ENCODE results near the gene DEGS1. TPM values are rescaled to one million over a fixed set of nuclear protein-coding genes. Genes with fewer than 3 reads are reported as not detected.

The DEGS1 gene
- total and polyA plus RNA-seq, 8 donors = 9.0 to 22.7 (median 11.0) TPM

DNA sequence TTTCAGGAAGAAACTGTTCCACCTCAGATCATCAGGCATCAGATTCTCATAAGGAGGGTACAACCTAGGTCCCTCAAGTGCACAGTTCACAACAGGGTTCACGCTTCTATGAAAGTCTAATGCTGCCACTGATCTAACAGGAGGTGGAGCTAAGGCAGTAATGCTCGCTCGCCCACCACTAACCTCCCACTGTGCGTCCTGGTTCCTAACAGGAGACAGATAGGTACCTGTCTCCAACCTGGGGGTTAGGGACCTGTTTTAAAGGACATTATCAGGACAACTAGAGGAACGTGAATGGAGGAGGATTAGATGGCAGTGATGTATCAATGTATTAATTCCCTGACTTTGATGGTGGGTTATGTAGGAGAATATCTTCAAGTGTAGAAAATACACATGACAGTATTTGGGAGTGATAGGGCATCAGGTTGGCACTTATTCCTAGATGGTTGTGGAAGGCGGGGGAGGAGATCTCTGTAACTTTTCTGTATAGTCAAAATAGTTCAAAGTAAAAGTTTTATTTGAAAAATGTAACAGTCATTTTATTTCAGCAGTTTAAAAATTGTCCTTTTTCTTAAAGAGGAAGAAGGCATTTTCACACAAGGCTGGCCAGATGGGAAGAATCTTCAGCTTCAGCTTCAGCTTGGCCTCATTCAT lies 43.9 kb downstream of the DEGS1 start:
- no peaks in the 10 kb centered on the region for H3K27me3 ChIP-seq
- intact Hi-C loops (cut with DNase I) = no loop called here
- H3K4me1 ChIP-seq = peaks cover 0 to 3% (median 0%) of the 10 kb centered on the region in 3 donors
- TF ChIP-seq, protein P1, sequence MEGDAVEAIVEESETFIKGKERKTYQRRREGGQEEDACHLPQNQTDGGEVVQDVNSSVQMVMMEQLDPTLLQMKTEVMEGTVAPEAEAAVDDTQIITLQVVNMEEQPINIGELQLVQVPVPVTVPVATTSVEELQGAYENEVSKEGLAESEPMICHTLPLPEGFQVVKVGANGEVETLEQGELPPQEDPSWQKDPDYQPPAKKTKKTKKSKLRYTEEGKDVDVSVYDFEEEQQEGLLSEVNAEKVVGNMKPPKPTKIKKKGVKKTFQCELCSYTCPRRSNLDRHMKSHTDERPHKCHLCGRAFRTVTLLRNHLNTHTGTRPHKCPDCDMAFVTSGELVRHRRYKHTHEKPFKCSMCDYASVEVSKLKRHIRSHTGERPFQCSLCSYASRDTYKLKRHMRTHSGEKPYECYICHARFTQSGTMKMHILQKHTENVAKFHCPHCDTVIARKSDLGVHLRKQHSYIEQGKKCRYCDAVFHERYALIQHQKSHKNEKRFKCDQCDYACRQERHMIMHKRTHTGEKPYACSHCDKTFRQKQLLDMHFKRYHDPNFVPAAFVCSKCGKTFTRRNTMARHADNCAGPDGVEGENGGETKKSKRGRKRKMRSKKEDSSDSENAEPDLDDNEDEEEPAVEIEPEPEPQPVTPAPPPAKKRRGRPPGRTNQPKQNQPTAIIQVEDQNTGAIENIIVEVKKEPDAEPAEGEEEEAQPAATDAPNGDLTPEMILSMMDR (IDR thresholded peaks at IDR 0.05) = no peak
- DNase-seq (no peak), FAIRE-seq (no peak), ATAC-seq (no peak)
- no peaks in the 10 kb centered on the region for H3K9me3 ChIP-seq
- no peak overlapping the region for H3K4me3 ChIP-seq
- peaks cover 0 to 33% (median 0%) of the 10 kb centered on the region in 3 donors for H3K36me3 ChIP-seq
- WGBS, 2 donors = 89 to 94% methylated on average over 6 of the region's 6 CpGs
- no peak overlapping the region for H3K27ac ChIP-seq

DNA sequence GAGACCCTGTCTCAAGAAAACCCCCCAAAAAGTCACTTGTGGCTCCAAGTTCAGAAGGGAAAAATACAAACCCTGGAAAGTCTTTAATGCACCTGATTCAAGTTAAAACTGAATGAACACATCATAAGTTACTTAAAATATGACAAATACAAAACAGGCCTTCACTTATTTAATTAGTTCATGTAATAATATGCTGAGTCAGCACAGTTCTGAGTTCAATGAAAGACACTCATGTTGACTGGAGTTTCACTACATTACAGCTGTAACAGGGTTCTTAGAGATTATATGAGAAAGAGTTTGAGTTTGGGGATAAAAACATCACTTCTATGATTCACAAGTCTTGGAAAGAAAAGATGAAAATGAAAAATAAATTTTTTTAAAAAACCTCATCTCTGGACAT lies 51.0 kb downstream of the DEGS1 start:
- H3K9me3 ChIP-seq = no peaks in the 10 kb centered on the region
- TF ChIP-seq, protein P1 (IDR thresholded peaks at IDR 0.05) = no peak
- no peak overlapping the region for H3K4me3 ChIP-seq
- DNase-seq (no peak), FAIRE-seq (no peak), ATAC-seq (no peak)
- H3K4me1 ChIP-seq = no peaks in the 10 kb centered on the region
- intact Hi-C loops (cut with DNase I) = no loop called here
- no peak overlapping the region for H3K27ac ChIP-seq
- H3K36me3 ChIP-seq = peaks cover 0 to 37% (median 0%) of the 10 kb centered on the region in 3 donors
- no peaks in the 10 kb centered on the region for H3K27me3 ChIP-seq

DNA sequence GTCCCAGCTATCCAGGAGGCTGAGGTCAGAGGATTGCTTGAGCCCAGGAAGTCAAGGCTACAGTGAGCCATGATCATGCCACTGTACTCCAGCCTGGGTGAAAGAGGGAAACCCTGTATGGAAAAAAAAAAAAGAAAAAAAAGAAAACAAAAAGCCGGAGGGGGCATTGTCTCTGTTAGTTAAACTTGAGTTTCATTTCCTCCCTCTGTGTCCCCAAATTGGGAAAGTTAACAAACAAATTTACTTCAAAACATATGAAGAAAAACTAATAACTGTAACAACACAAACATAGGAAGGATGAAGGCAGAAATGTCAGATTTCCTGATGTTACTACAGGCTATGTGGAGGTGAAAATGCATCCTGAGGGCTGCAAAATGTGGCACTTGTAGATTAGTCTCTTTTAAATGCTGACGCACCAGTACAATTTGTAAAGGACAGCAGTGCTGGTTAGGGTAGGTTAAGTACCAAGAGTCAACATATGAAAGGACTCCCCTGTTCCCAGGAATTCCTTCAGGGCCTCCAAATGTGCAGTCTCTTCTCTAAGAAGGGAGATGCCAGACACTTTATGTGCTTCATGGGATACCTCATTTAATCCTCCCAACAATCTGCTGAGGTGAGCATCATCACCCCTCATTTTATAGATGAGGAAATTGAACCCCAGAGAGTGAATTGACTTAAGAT lies 52.9 kb downstream of the DEGS1 start:
- TF ChIP-seq, protein P1 (IDR thresholded peaks at IDR 0.05) = no peak
- intact Hi-C loops (cut with DNase I) = no loop called here
- ATAC-seq (no peak), DNase-seq (no peak), FAIRE-seq (no peak)
- Histone ChIP-seq H3K4me3 (no peak overlapping the region), H3K9me3 (no peaks in the 10 kb centered on the region), H3K27me3 (no peaks in the 10 kb centered on the region), H3K36me3 (peaks cover 0 to 24% (median 0%) of the 10 kb centered on the region in 3 donors), H3K4me1 (no peaks in the 10 kb centered on the region), H3K27ac (no peak overlapping the region)
- WGBS, 2 donors = 87 to 94% methylated on average over 2 of the region's 2 CpGs

DNA sequence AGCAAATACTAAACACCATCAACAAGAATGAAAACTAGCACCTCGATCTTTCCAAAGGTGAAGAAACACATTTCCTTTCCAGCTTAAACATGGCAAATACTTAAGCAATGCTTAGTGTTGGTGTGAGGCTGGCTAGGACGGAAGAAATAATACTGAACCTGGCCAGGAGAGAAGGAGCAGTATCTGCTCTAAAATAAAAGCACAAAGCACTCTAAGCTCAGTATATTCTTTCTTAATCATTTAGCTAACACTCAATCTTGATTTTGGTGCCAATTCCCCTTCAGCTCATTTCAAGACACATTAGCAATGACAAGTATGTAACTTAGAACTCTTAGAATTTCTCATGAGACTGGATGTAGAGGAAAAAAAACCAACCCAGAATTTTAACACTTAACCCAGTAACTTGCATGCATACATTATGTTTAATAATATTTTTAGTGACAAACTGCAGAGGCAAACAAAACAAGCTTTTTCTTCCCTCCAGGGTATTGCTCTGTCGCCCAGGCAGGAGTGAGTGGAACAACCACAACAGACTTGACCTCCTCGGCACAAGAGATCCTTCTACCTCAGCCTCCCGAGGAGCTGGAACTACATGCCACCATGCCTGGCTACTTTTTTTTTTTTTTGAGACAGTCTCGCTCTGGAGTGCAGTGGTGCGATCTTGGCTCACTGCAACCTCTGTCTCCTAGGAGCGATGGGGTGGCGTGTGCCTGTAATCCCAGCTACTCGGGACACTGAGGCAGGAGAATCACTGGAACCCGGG lies 54.3 kb downstream of the DEGS1 start:
- Histone ChIP-seq H3K4me3 (no peak overlapping the region), H3K9me3 (no peaks in the 10 kb centered on the region), H3K4me1 (no peaks in the 10 kb centered on the region), H3K27ac (no peak overlapping the region), H3K36me3 (peaks cover 0 to 18% (median 0%) of the 10 kb centered on the region in 3 donors), H3K27me3 (no peaks in the 10 kb centered on the region)
- DNase-seq (no peak), FAIRE-seq (no peak), ATAC-seq (no peak)
- TF ChIP-seq, protein P1 (IDR thresholded peaks at IDR 0.05) = no peak
- intact Hi-C loops (cut with DNase I) = no loop called here
- whole genome bisulfite sequencing, 2 donors = 93 to 95% methylated on average over 11 of the region's 11 CpGs
